GM23248 (cell line): ENCODE results near the gene C6orf62. TPM values are rescaled to one million over a fixed set of nuclear protein-coding genes. Genes with fewer than 3 reads are reported as not detected.
A peak's percentile ranks its signal among the peaks of the same experiment; 100 is the strongest.
"Not testable (repeated sequence)": the region's sequence is repeated elsewhere in the genome, so short reads cannot be mapped to it uniquely, and the experiment has no call there.

Source experiments
- DNase-seq: peaks from one replicate; pipeline ENCODE4 v3.0.0-alpha.2; 2015
- H2AFZ ChIP-seq: fragments of 200-600 bp; sonication (generic); 2 replicates; pipeline ENCODE4 v1.6.1; 2016; ENCODE audit warnings: antibody characterized with exemption
- H3F3A ChIP-seq: fragments of 200-600 bp; sonication (generic); 2 replicates; pipeline ENCODE4 v1.6.1; 2016; ENCODE audit warnings: mild to moderate bottlenecking, antibody characterized with exemption, mixed run types; ENCODE audit not compliant: insufficient read depth
- H3K27ac ChIP-seq: fragments of 200-600 bp; sonication (generic); 2 replicates; pipeline ENCODE4 v1.5.1; 2016; ENCODE audit warnings: mild to moderate bottlenecking
- H3K27me3 ChIP-seq: fragments of 200-600 bp; sonication (generic); replicated peaks from 2 replicates; pipeline ENCODE4 v1.6.1; 2016; ENCODE audit warnings: mild to moderate bottlenecking; ENCODE audit not compliant: insufficient read depth
- H3K36me3 ChIP-seq: fragments of 200-600 bp; sonication (generic); 2 replicates; pipeline ENCODE4 v1.6.1; 2016; ENCODE audit warnings: low read depth, mild to moderate bottlenecking
- H3K4me1 ChIP-seq: fragments of 200-600 bp; sonication (generic); 2 replicates; pipeline ENCODE4 v1.6.1; 2016; ENCODE audit warnings: mild to moderate bottlenecking; ENCODE audit not compliant: insufficient read depth
- H3K4me2 ChIP-seq: fragments of 200-600 bp; sonication (generic); one replicate; pipeline ENCODE4 v1.6.1; 2016; ENCODE audit warnings: mild to moderate bottlenecking; ENCODE audit not compliant: unreplicated experiment
- H3K4me3 ChIP-seq: fragments of 200-600 bp; sonication (generic); 2 replicates; pipeline ENCODE4 v1.5.1; 2016; ENCODE audit warnings: mild to moderate bottlenecking
- H3K79me2 ChIP-seq: fragments of 200-600 bp; sonication (generic); 2 replicates; pipeline ENCODE4 v1.6.1; 2016; ENCODE audit warnings: mild to moderate bottlenecking; ENCODE audit not compliant: insufficient read depth
- H3K9ac ChIP-seq: fragments of 200-600 bp; sonication (generic); 2 replicates; pipeline ENCODE4 v1.6.1; 2016; ENCODE audit warnings: mild to moderate bottlenecking
- H3K9me2 ChIP-seq: fragments of 200-600 bp; sonication (generic); 2 replicates; pipeline ENCODE4 v1.6.1; 2016; ENCODE audit warnings: mixed run types, mild to moderate bottlenecking, moderate library complexity; ENCODE audit not compliant: insufficient read depth
- H3K9me3 ChIP-seq: fragments of 200-600 bp; sonication (generic); one replicate; pipeline ENCODE4 v1.6.1; 2017; ENCODE audit warnings: low read depth
- H4K20me1 ChIP-seq: fragments of 200-600 bp; sonication (generic); 2 replicates; pipeline ENCODE4 v1.6.0; 2016; ENCODE audit not compliant: insufficient read depth
- EZH2 ChIP-seq: fragments of 200-600 bp; sonication (generic); IDR thresholded peaks from 2 replicates; pipeline ENCODE4 v1.6.1; 2018; ENCODE audit warnings: antibody characterized with exemption, mild to moderate bottlenecking; ENCODE audit not compliant: insufficient read depth, poor library complexity, severe bottlenecking
- EZH2phosphoT487 ChIP-seq: fragments of 200-600 bp; sonication (generic); IDR thresholded peaks from 2 replicates; pipeline ENCODE4 v1.6.1; 2018; ENCODE audit warnings: antibody characterized with exemption, moderate library complexity, mild to moderate bottlenecking, low read depth; ENCODE audit not compliant: insufficient read depth
- WGBS, 2 experiments: methylation state at CpG; one replicate each; pipeline ENCODE4 v1.1.6; 2015 to 2017; ENCODE audit warnings: low lambda C conversion rate in 2 of 2, low coverage in 1 of 2; ENCODE audit errors: missing lambda C conversion rate in 2 of 2; 5-methylcytosine and 5-hydroxymethylcytosine counted together
- in situ Hi-C: fragments of 300-500 bp; cut with MboI; formaldehyde crosslinking; loops from 2 replicates; pipeline ENCODE4 v1.15.0; 2020
- polyA plus RNA-seq: library from polyadenylated mRNA; unstranded; fragments of >200 nt; fragmentation: Nextera tagmentation; extraction: Ambion mirVana; gene quantifications from 2 replicates; pipeline ENCODE4 v1.2.1, GENCODE V29; 2016
- total RNA-seq: library from RNA; depleted of rRNA; stranded (reverse); fragments of >200 nt; shearing (Covaris generic); gene quantifications from 2 replicates; pipeline ENCODE4 v1.2.3, GENCODE V29; 2014

C6orf62 gene
- total and polyA plus RNA-seq, 2 experiments from 2014 or later, result 107 to 307 TPM

DNA sequence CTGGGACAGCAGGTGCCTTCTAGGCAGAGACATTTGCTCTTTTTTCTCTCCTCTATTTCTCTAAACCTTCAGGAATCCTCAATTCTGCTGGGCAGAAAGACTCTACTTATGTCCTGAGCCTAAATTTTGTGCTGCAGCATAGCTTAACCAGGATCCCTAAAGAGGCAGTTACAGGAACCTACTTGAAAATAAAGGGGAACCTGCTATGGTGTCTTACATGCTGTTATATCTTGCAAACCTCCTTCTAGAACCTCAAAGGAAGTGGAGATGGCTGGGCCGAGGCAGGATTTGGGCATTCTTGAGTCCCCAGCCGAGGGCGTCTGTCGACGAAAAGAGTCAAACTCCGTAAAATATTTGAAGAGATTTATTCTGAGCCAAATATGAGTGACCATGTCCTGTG lies 38.7 kb upstream of the C6orf62 start:
- no peak for DNase-seq
- H3K27me3 ChIP-seq, result no peaks in the 10 kb centered on the region
- H3K9me3 ChIP-seq, result no peaks in the 10 kb centered on the region
- H3K4me2 ChIP-seq, result no peak overlapping the region
- peak overlapping the region; percentile 29; the same call in 1 of the 2 replicates for H2AFZ ChIP-seq
- H3K4me1 ChIP-seq, result no peaks in the 10 kb centered on the region
- H3K79me2 ChIP-seq, result no peaks in the 10 kb centered on the region
- no peak for TF ChIP-seq EZH2phosphoT487
- no peak for TF ChIP-seq EZH2
- 89 to 90% methylated on average over 6 of the region's 6 CpGs for WGBS, 2 experiments
- no peaks in the 10 kb centered on the region for H3F3A ChIP-seq
- H4K20me1 ChIP-seq, result no peaks in the 10 kb centered on the region
- no peak overlapping the region for H3K4me3 ChIP-seq
- in situ Hi-C loops, result no loop called here
- H3K36me3 ChIP-seq, result no peaks in the 10 kb centered on the region
- no peak overlapping the region for H3K27ac ChIP-seq
- no peaks in the 10 kb centered on the region for H3K9me2 ChIP-seq
- H3K9ac ChIP-seq, result no peak overlapping the region

DNA sequence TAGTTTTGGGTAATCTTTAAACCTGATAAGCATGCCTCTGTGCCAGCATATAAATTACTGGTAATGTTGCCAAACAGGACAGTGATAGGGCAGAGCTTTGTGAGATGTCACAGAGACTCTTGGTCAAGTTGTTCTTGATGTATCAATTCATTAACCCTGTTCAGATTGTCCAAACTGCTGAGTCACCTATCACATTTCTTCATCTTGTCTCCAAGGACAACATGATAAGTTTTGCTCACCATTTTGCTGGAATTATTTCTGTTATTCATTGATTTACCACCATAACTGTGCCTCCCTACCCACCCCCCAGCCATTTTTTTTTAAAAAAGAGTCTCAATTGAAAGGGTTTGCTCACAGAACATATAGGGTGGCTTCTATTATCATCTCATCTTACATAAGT lies 36.3 kb upstream of the C6orf62 start:
- H3F3A ChIP-seq, result no peaks in the 10 kb centered on the region
- no peaks in the 10 kb centered on the region for H3K27me3 ChIP-seq
- H3K36me3 ChIP-seq, result no peaks in the 10 kb centered on the region
- H4K20me1 ChIP-seq, result no peaks in the 10 kb centered on the region
- TF ChIP-seq EZH2phosphoT487, result no peak
- no peak for TF ChIP-seq EZH2
- no peaks in the 10 kb centered on the region for H3K4me1 ChIP-seq
- in situ Hi-C loops, result no loop called here
- no peaks in the 10 kb centered on the region for H3K9me3 ChIP-seq
- H3K9me2 ChIP-seq, result no peaks in the 10 kb centered on the region
- no peak for DNase-seq
- no peak overlapping the region for H3K4me3 ChIP-seq
- H3K27ac ChIP-seq, result no peak overlapping the region
- H3K4me2 ChIP-seq, result no peak overlapping the region
- peak overlapping the region; percentile 21; the same call in 1 of the 2 replicates for H2AFZ ChIP-seq
- no peak overlapping the region for H3K9ac ChIP-seq
- no peaks in the 10 kb centered on the region for H3K79me2 ChIP-seq

DNA sequence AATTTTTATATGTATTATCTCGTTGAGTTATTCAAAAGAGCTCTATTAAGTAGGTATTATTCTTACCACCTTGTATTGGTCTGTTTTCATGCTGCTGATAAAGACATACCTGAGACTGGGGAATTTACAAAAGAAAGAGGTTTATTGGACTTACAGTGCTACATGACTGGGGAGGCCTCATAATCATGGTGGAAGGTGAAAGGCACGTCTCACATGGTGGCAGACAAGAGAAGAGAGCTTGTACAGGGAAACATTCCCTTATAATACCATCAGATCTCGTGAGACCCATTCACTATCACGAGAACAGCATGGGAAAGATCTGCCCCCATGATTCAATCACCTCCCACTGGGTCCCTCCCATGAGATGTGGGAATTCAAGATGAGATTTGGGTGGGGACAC lies 35.4 kb upstream of the C6orf62 start:
- H3K9me2 ChIP-seq, H3K4me3 ChIP-seq, DNase-seq, H3K79me2 ChIP-seq, H3F3A ChIP-seq, H3K27ac ChIP-seq, H2AFZ ChIP-seq, H3K36me3 ChIP-seq, in situ Hi-C loops, H4K20me1 ChIP-seq, H3K9ac ChIP-seq, H3K4me1 ChIP-seq, H3K9me3 ChIP-seq, H3K27me3 ChIP-seq, H3K4me2 ChIP-seq: not testable (repeated sequence)
- 61 to 64% methylated on average over 4 of the region's 4 CpGs for WGBS, 2 experiments

DNA sequence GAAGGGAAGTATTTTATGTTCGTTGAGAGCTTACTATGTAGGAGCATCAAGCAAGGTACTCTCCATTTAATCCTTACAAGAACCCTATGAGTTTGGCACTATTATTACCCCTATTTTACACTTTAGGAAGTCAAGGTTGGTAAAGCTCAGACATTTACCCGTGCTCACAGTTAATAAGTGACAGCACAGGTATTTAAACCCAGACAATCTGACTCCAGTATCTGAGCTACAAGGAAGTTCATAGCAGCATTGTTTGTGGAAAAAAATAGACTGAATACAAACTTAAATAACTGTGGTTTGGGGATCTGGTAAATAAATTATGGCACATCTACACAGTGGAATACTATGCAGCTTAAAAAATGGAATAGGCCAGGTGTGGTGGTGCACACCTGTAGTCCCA lies 34.6 kb upstream of the C6orf62 start:
- in situ Hi-C loops, result no loop called here
- no peaks in the 10 kb centered on the region for H3K4me1 ChIP-seq
- no peaks in the 10 kb centered on the region for H3K9me3 ChIP-seq
- no peak overlapping the region for H3K9ac ChIP-seq
- H3K27ac ChIP-seq, result no peak overlapping the region
- no peaks in the 10 kb centered on the region for H3K36me3 ChIP-seq
- no peak overlapping the region for H2AFZ ChIP-seq
- no peaks in the 10 kb centered on the region for H3K27me3 ChIP-seq
- H3K4me2 ChIP-seq, result no peak overlapping the region
- no peak for DNase-seq
- no peaks in the 10 kb centered on the region for H3K9me2 ChIP-seq
- no peaks in the 10 kb centered on the region for H3K79me2 ChIP-seq
- TF ChIP-seq EZH2phosphoT487 (no peak), EZH2 (no peak)
- H3K4me3 ChIP-seq, result no peak overlapping the region
- 55 to 64% methylated on average over 2 of the region's 2 CpGs for WGBS, 2 experiments
- no peaks in the 10 kb centered on the region for H3F3A ChIP-seq
- H4K20me1 ChIP-seq, result no peaks in the 10 kb centered on the region

DNA sequence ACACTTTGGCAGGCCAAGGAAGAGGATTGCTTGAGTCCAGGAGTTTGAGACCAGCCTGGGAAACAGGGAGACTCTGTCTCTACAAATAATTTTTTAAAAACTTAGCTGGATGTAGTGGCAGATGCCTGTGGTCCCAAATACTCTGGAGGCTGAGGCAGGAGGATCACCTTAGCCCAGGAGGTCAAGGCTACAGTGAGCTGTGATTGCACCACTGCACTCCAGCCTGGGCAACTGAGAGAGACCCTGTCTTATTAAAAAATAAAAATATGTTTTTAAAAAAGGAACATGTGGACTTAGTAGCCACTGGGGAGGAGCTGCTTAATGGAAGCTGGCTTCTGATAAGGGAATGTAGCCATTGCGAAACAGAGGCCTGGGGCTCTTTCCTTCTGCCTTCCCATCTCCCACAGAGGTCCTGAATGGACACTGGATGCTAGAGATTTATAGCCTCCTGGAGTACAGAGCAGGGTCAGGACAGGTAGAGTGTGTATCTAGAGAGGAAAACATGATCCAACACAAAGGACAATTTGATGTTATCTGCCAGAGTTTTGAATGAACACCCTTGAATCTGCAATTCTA lies 34.1 kb upstream of the C6orf62 start:
- H3K36me3 ChIP-seq, result no peaks in the 10 kb centered on the region

More for the DNA sequence above, 34.1 kb upstream of the C6orf62 start:
- 81 to 100% methylated on average over 1 of the region's 1 CpG for WGBS, 2 experiments
- no peak overlapping the region for H3K4me2 ChIP-seq
- no peaks in the 10 kb centered on the region for H3K9me2 ChIP-seq
- in situ Hi-C loops, result no loop called here
- no peak overlapping the region for H3K9ac ChIP-seq
- H3K4me1 ChIP-seq, result no peaks in the 10 kb centered on the region
- H3K27me3 ChIP-seq, result no peaks in the 10 kb centered on the region
- H4K20me1 ChIP-seq, result no peaks in the 10 kb centered on the region
- TF ChIP-seq EZH2, result no peak
- no peaks in the 10 kb centered on the region for H3K9me3 ChIP-seq
- no peak overlapping the region for H2AFZ ChIP-seq
- DNase-seq, result no peak
- H3K4me3 ChIP-seq, result no peak overlapping the region
- no peak overlapping the region for H3K27ac ChIP-seq
- H3K79me2 ChIP-seq, result no peaks in the 10 kb centered on the region
- no peaks in the 10 kb centered on the region for H3F3A ChIP-seq
